H54 (cell line): Measurements from ENCODE around the gene PAXX.
A peak's percentile ranks its signal among the peaks of the same experiment; 100 is the strongest.

Experiments used
- DNase-seq: peaks from one replicate; pipeline ENCODE4 v3.0.0; 2011; ENCODE audit warnings: low spot score, mixed read lengths; ENCODE audit not compliant: insufficient read length
- FAIRE-seq: peaks from 3 replicates; lab custom pipeline; 2011; peaks lifted over from hg19 to GRCh38; lab: Jason Lieb, UNC
- POLR2A ChIP-seq: IDR thresholded peaks from 2 replicates; pipeline ENCODE4 v1.6.1; 2011; ENCODE audit warnings: low read depth, mild to moderate bottlenecking, low read length

PAXX gene

DNA sequence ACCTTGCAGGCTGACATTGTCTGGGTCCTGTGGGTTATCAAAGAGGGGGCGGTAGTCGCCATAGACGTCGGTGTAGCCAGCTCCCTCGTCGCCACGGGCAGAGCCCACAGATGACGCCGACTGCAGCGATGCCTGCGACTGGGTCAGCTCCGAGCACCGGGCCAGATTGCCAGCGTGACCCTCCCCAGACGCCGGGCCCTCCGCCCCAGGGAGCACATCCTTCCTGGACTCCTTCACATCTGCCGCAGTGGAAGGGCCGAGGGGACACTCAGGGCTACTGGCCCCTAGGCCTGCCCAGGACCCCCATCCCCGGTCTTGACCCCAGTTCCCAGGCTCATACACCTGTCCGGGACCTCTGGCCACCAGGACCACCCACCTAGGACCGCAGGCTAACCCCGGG is 21.9 kb downstream of the PAXX start:
- DNase-seq (no peak), FAIRE-seq (no peak)
- no peak for TF ChIP-seq POLR2A

DNA sequence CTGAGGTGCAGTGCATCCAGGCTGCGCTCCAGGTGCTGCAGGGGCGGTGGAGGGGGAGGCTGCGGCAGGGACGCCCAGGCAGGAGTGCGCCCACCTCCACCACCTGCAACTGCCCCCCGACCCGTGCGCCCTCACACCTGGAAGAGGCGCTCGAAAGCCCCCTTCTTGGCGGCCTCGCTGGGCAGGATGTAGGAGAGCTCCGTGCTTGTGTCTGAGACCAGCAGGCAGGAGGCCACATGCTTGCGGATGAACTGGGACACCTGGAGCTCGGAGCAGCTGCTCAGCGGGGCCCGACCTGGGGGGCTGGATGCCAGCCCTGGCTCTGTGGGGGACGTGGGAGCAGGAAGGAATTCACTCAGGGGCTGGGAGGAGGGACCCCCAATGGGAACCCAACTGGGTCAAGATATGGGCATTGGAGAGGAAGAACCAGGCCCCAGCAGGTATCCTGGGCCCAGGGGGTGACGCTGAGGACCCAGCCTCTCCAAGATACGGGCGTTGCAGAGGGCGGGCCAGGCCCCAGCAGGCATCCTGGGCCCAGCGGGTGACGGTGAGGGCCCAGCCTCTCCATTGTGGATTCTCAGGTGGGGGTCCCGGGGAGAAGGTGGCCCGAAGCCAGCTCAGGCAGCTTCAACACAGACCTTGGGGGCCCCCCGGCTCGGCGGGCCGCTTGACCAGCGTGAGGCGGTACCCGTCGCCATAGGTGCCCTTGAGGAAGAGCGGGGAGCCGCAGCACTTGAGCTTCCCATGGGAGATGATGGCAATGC is 22.7 kb downstream of the PAXX start:
- no peak for DNase-seq
- TF ChIP-seq POLR2A, result no peak
- FAIRE-seq, result no peak

DNA sequence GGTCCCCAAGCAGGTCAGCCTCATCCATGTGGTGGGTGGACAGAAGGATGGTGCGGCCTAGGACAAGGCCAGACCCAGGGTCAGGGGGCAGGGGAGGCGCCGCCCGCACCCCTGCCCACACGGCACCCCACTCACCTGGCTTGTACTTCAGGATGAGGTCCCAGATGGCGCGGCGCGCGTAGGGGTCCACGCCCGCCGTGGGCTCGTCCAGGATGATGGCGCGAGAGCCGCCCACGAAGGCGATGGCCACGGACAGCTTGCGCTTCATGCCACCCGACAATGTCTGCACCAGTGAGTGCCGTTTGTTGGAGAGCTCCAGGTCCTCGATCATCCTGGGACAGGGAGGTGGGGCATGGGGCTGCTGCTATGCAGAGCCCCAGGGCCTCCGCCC is 23.3 kb downstream of the PAXX start:
- DNase-seq (no peak), FAIRE-seq (no peak)
- no peak for TF ChIP-seq POLR2A

DNA sequence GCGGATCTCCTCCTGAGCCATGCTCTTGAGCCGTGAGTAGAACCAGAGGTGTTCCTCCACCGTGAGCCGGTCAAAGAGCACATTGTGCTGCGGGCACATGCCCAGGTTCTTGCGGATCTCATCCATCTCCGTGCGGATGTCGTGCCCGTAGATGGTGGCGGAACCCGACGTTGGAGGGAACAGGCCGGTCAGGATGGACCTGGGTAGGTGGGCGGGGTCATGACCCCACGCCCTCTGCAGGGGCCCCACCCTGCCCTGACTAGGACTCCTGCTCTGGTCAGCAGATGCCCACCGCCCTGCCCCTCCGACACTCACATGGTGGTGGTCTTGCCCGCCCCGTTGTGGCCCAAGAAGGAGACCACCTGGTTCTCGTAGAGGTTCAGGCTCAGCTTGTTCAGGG is 23.8 kb downstream of the PAXX start:
- no peak for TF ChIP-seq POLR2A
- no peak for DNase-seq
- no peak for FAIRE-seq

DNA sequence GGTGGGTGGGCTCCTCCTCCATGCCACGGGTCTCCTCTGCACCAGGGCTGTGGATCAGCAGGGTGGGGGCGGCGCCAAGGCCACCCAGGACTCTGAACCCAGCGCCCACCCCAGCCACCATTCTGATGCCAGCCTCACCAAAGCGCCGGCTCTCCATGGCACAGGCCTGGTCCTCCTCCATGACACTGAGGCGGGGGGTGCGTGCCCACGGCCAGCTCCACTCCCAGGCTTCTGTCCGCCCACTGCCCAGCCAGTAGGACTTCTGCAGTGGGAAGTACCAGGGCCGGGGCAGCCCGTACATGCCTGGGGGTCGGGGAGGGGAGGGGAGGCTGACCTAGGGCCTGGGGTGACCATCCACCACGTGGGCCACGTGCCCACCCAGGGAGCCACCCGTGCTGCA is 24.2 kb downstream of the PAXX start:
- TF ChIP-seq POLR2A, result no peak
- no peak for DNase-seq
- no peak for FAIRE-seq

DNA sequence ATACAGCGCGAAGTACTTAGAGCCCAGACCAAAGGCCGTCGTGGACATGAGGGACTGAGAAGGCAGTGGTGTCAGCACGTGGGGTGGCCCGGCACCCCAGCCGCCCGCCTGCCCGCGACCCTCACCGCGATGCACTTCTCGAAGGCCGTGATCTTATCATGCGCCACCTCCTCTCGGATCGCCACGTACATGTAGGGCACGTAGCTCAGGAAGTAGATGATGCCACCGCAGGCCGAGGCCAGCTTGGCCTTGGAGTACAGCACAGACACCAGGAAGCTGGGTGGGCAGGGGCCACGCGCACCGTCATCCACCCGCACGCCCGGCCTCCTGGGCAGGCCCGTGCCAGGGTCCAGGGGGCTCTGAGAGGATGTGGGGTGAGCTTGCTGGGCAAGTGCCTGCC is 24.8 kb downstream of the PAXX start:
- TF ChIP-seq POLR2A, result no peak
- FAIRE-seq (no peak), DNase-seq (no peak)

DNA sequence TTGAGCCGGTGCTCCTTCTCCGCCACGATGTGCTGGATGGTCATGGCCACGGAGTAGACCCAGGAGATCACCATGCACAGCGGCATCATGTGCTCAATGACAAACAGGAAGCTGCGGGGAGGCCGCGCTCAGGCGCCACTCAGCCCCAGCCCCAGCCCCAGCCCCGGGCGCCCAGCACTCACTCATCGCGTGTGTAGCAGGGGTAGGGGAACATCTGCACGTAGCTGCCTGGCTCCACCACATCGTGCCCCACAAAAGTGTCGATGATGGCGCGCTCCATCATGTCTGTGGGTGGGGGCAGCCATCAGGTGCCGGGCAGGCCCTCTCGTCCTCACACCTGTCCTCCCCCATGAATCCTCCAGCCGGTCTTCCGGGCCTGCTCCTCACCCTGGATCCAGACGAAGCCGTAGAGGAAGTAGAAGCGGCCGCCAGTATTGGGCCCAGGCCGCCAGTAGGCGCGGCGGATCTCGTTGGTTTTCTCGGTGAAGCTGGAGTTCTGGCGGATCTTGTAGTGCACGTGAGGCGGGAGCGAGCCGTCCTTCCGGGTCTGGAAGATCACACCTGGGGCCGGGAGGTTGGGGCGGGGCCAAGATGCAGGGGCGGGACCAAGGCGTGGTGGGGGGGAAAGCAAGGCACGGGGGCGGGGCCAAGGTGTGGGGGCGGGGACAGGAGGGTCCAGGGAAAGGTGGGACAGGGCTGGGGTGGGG is 25.7 kb downstream of the PAXX start:
- FAIRE-seq (no peak), DNase-seq (no peak)
- TF ChIP-seq POLR2A, result no peak

DNA sequence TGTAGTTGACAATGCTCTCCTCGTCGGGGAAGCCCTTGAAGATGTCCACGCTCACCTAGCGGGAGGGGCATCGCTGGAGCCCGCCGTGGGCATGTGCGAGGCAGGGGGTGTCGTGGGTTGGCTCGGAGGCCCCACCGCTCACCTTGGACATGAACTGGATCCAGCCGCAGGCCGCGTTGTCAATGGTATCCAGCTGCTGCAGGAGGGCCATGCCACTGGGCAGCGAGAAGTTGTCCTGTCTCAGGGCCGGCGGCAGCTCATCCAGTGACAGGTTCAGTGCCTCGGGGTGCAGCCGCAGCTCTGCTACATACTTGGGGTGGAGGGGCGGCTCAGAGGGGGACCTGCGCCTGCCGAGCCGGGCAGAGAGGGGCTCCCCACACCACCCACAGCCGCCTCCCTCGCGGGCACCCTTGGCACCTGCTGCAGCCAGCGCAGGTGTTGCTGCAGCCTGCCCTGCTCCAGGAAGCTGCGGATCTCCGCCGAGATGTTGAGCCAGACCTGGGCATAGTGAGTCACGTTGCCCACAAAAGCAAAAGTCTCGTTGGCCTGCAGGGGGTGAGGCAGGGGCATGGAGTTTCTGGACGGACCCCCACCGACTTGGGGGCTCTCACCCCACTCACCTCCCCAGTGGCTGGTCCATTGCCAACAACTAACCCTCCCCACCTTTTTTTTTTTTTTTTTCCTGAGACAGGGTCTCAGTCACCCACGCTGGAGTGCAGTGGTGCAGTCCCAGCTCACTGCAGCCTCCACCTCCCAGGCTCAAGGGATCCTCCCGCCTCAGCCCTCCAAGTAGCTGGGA is 26.7 kb downstream of the PAXX start:
- FAIRE-seq (no peak), DNase-seq (no peak)
- no peak for TF ChIP-seq POLR2A

DNA sequence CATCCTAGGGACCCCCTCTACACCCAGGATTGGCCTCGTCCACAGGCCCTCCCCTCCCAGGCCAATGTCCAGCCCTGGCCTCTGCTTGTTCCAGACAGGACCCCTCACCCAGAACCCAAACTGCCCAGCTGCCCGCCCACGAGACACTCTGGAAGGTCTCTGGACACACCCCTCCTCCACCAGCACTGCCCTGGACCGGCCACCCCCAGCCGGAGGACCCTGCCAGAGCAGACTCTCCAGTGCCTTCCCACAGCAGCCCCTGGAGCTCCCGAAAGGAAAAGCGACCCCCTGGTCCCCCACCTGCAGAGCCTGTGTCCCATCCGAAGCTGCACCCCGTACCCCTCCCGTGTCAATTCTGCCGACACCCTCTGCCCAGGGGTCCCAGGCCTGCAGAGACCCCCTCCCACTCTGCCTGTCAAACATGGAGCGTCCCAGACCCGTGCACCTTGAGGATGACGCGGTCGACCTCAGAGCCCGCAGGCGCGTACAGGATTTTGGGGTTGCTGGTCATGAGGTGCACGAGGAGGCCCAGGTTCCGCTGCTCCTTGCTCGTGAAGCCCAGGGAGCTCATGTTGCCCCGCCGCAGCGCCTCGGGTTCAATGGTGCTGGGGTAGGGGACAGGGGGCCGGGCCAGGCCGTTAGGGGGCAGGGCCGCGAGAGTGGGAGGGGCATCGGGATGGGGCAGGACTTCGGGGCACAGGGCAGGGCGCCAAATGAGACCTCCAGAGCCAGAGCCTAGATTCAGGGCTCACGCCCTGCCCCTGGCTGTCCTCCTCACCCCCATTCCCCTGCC is 27.9 kb downstream of the PAXX start:
- no peak for FAIRE-seq
- no peak for DNase-seq
- TF ChIP-seq POLR2A, result no peak

DNA sequence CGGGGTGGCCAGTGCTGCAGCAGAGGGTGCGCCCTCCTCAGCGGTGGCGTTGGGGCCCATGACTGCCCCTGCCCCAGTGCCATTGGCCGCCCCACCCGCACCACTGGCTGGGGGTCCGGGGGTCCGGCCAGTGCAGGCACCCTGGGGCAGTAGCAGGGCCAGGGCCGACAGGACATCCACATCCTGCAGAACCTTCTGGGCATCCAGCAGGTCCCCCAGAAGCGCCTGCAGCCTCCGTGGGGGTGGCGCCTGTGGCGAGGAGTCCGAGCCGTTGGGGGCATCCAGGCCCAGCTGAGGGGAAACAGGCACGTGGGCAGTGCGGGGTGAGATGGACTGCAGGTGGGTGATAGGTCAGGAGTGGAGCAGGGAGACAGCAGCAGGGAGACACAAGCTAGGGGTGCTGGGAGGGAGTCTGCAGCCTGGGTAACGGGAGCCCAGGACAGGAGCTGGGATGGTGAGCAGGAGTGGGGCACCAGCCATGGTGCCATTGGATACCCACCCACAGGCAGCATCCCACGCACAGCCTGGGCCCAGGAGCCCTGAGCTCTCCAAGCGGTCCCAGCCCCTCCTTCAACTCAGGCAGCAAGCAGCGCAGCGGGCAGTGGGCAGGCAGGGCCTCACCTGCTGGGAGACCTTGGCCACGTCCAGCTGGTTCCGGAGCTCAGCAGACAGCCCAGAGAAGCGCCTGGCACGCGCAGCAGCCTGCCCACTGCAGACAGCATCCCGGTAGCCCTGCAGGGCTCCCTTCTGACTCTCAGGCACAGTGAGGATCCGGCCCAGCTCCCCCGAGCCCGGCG is 28.7 kb downstream of the PAXX start:
- DNase-seq (no peak), FAIRE-seq (no peak)
- TF ChIP-seq POLR2A, result no peak

DNA sequence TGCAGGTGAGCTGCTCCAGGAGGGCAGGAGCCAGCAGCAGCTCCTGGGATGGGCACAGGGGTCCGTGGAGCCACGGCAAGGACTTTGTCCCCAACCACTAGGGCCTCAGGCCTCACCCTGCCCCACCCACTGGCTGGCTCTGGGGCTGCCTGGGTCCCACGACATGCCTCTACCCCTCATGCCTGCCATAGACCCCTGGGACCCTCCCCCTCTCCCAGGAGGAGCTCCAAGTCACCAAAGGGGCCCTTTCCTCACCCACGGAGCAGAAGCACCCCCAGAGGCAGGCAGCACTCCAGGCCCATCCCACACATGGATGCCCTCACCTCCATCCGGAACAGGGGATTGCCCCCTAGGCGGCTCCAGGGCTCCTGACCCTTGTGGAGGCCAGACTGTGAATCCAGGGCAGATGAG is 29.4 kb downstream of the PAXX start:
- no peak for FAIRE-seq

DNA sequence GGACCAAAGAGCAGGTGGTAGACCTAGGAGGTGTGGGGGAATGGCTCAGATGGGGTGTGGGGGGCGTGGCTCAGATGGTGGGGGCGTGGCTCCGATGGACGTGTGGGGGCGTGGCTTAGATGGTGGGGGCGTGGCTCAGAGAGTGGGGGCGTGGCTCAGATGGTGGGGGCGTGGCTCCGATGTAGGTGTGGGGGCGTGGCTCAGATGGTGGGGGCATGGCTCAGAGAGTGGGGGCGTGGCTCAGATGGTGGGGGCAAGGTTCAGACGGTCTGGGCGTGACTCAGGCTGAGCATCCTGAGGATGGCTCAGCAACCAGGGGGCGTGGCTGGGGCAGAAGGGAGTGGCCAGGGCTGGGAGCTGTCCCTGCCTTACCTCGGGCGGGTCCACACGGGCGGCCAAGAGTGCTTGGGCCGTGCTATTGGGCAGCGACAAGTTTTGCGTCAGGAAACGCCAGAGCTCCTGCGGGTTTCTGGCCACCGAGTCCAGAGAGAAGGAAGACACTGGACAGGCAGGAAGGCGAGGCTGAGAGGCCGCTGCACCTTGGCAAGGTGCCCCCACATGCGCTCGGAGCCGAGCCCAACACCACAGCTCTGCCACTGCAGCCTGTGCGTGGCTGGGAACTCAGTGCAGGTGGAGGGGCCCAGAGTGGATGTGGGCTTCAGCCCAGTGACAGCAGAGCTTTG is 29.9 kb downstream of the PAXX start:
- FAIRE-seq (peak; percentile 97), DNase-seq (peak; percentile 99)
- TF ChIP-seq POLR2A, result no peak

More for the DNA sequence above, 29.4 kb downstream of the PAXX start:
- DNase-seq, result no peak
- TF ChIP-seq POLR2A, result no peak
